Smooth muscle cell (in vitro differentiated cells): ENCODE results near the gene BAIAP2L1. TPM values are rescaled to one million over a fixed set of nuclear protein-coding genes. Genes with fewer than 3 reads are reported as not detected.
A peak's percentile ranks its signal among the peaks of the same experiment; 100 is the strongest.

Experiments used
- DNase-seq: peaks from one replicate; lab custom pipeline; 2025; ENCODE audit not compliant: unreplicated experiment; lab: John Stamatoyannopoulos, UW
- H2AFZ ChIP-seq: fragments of 200-600 bp; sonication (generic); 2 replicates; pipeline ENCODE4 v1.6.0; 2016; ENCODE audit warnings: antibody characterized with exemption, low read depth, mild to moderate bottlenecking
- H3F3A ChIP-seq: fragments of 200-600 bp; sonication (generic); 2 replicates; pipeline ENCODE4 v1.6.0; 2017; ENCODE audit warnings: antibody characterized with exemption, low read depth
- H3K27ac ChIP-seq: fragments of 200-600 bp; sonication (generic); 2 replicates; pipeline ENCODE4 v1.5.1; 2016; ENCODE audit warnings: low read depth, mild to moderate bottlenecking
- H3K27me3 ChIP-seq: fragments of 200-600 bp; sonication (generic); 2 replicates; pipeline ENCODE4 v1.6.1; 2016; ENCODE audit warnings: low read depth, mild to moderate bottlenecking
- H3K36me3 ChIP-seq: fragments of 200-600 bp; sonication (generic); 2 replicates; pipeline ENCODE4 v1.5.1; 2016; ENCODE audit warnings: low read depth
- H3K4me1 ChIP-seq: fragments of 200-600 bp; sonication (generic); 2 replicates; pipeline ENCODE4 v1.5.1; 2016; ENCODE audit warnings: low read depth
- H3K4me2 ChIP-seq: fragments of 200-600 bp; sonication (generic); 2 replicates; pipeline ENCODE4 v1.6.0; 2016; ENCODE audit warnings: mild to moderate bottlenecking
- H3K4me3 ChIP-seq: fragments of 200-600 bp; sonication (generic); 2 replicates; pipeline ENCODE4 v1.5.1; 2016; ENCODE audit warnings: mild to moderate bottlenecking
- H3K79me2 ChIP-seq: fragments of 200-600 bp; sonication (generic); 2 replicates; pipeline ENCODE4 v1.6.0; 2016; ENCODE audit warnings: low read depth, mild to moderate bottlenecking
- H3K9ac ChIP-seq: fragments of 200-600 bp; sonication (generic); 2 replicates; pipeline ENCODE4 v1.6.0; 2016; ENCODE audit warnings: low read depth
- H3K9me3 ChIP-seq: fragments of 200-600 bp; sonication (generic); replicated peaks from 2 replicates; pipeline ENCODE4 v1.5.1; 2016; ENCODE audit warnings: low read depth
- H4K20me1 ChIP-seq: fragments of 200-600 bp; sonication (generic); 2 replicates; pipeline ENCODE4 v1.6.0; 2016; ENCODE audit warnings: low read depth
- CTCF ChIP-seq: fragments of 200-600 bp; sonication (generic); IDR thresholded peaks from 2 replicates; pipeline ENCODE4 v1.5.1; 2017; ENCODE audit warnings: borderline replicate concordance, mild to moderate bottlenecking, antibody characterized with exemption; ENCODE audit not compliant: insufficient read depth, poor library complexity, severe bottlenecking
- WGBS: methylation state at CpG from one replicate; pipeline ENCODE4 v1.1.7; 2016; ENCODE audit warnings: low lambda C conversion rate; 5-methylcytosine and 5-hydroxymethylcytosine counted together
- polyA plus RNA-seq: library from polyadenylated mRNA; unstranded; fragments of >200 nt; fragmentation: Nextera tagmentation; extraction: Ambion mirVana; gene quantifications from 2 replicates; pipeline ENCODE4 v1.2.1, GENCODE V29; 2016
- total RNA-seq: library from RNA; depleted of rRNA; stranded (reverse); fragments of >200 nt; gene quantifications from 2 replicates; pipeline ENCODE4 v1.2.3, GENCODE V29; 2014

The BAIAP2L1 gene
- total and polyA plus RNA-seq, 2 experiments from 2014 or later: 45.0 to 55.1 TPM

DNA sequence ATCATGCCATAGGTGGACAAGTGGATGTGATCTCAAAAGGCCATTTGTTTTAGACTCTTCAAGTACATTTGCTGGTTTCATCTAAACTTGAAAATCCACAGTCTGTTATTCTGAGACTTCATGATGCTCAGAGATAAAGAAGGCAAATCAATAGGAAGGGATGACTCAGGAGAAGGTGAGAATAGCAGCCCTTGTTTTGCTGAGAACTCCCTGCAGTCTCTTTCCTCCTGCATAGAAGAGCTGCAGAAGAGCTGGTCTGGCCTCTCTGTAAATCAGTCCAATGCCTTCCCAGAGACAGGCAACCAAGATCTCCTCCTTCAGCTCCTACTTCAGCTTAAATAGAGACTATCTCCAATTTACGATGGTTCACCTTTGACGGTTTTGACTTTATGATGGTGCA is 4.0 kb upstream of the BAIAP2L1 start:
- Histone ChIP-seq H2AFZ (no peak overlapping the region), H3F3A (peaks cover 5% of the 10 kb centered on the region), H3K9ac (no peak overlapping the region), H4K20me1 (no peaks in the 10 kb centered on the region), H3K27ac (no peak overlapping the region), H3K79me2 (peaks cover 2% of the 10 kb centered on the region), H3K27me3 (no peaks in the 10 kb centered on the region), H3K9me3 (no peaks in the 10 kb centered on the region), H3K36me3 (no peaks in the 10 kb centered on the region), H3K4me1 (peaks cover 2% of the 10 kb centered on the region), H3K4me2 (no peak overlapping the region), H3K4me3 (no peak overlapping the region)
- no peak for DNase-seq
- 81% methylated on average over 2 of the region's 2 CpGs for WGBS
- TF ChIP-seq CTCF: no peak

DNA sequence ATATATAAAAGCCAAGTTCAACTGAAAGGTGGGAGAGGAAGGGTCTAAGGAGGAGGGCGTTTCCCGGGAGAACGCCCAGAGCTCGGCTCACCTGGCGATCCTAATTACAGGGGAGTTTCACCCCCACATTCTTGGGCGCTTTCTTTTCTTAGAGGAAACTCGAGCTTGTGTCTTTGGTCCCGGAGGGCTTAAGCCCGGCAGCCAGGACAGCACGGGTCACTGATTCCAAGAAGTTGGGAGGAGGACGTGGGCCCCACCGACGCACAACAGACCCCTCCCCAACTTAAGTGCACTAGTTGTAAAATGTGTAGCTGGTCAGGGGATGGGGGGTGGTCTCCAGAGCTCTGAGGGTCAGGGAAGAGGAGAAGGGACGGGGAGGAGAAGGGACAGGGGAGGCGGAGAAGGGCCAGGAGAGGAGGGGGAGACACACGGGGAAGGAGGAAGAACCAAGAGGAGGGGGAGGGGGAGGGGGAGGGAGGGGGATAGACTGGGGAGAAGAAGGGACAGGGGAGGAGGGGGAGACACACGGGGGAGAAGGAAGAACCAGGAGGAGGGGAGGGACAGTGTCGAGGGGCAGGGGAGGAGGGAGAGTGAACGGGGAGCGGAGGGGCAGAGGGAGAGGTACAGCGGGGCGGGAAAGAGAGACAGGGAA is 874 bp downstream of the BAIAP2L1 start:
- H3K4me3 ChIP-seq: peak overlapping the region; percentile 77
- peaks cover 19% of the 10 kb centered on the region for H3F3A ChIP-seq
- H3K9ac ChIP-seq: peak overlapping the region; percentile 82
- WGBS: 20% methylated on average over 13 of the region's 22 CpGs
- no peaks in the 10 kb centered on the region for H3K9me3 ChIP-seq
- H2AFZ ChIP-seq: peak overlapping the region; percentile 1
- peaks cover 15% of the 10 kb centered on the region for H3K4me1 ChIP-seq
- H3K27ac ChIP-seq: peak overlapping the region; percentile 90
- no peak for TF ChIP-seq CTCF
- H3K4me2 ChIP-seq: peak overlapping the region; percentile 88
- DNase-seq: no peak
- peaks cover 25% of the 10 kb centered on the region for H4K20me1 ChIP-seq
- H3K79me2 ChIP-seq: peaks cover 49% of the 10 kb centered on the region
- no peaks in the 10 kb centered on the region for H3K36me3 ChIP-seq
- H3K27me3 ChIP-seq: no peaks in the 10 kb centered on the region

DNA sequence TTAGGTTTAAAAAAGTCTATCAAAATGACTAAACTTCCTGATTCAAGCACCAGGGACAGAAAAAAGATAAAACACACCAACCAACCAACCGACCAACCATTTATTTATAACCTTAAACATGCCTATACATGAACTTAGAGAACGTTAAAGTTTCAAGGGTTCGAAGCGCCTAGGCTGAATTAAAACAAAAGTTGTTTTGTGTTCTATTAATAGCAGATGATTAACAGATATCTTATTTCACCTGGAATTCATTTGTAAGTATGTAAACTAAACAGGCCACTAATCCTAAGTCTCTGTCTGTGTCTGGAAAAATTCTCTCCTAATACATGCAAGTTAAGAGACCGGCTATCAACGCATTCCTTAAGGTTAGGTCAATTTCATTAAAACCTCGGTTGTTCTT is 1.4 kb downstream of the BAIAP2L1 start:
- H3K4me3 ChIP-seq: peak overlapping the region; percentile 77
- 20% methylated on average over 7 of the region's 7 CpGs for WGBS
- peak overlapping the region; percentile 90 for H3K27ac ChIP-seq
- H3F3A ChIP-seq: peaks cover 21% of the 10 kb centered on the region
- H3K79me2 ChIP-seq: peaks cover 54% of the 10 kb centered on the region
- H3K4me1 ChIP-seq: peaks cover 15% of the 10 kb centered on the region
- H3K9me3 ChIP-seq: no peaks in the 10 kb centered on the region
- DNase-seq: no peak
- peak overlapping the region; percentile 88 for H3K4me2 ChIP-seq
- H3K27me3 ChIP-seq: no peaks in the 10 kb centered on the region
- H4K20me1 ChIP-seq: peaks cover 30% of the 10 kb centered on the region
- peak overlapping the region; percentile 82 for H3K9ac ChIP-seq
- TF ChIP-seq CTCF: no peak
- no peaks in the 10 kb centered on the region for H3K36me3 ChIP-seq
- peak overlapping the region; percentile 1 for H2AFZ ChIP-seq
